Adrenal gland (tissue), 12 donors: Measurements from ENCODE around the gene HES3. TPM values are rescaled to one million over a fixed set of nuclear protein-coding genes. Genes with fewer than 3 reads are reported as not detected.

Experiments
- DNase-seq, 7 donors: peaks; one replicate each; pipeline ENCODE4 v3.0.0-alpha.2; 2019 to 2020
- H3K27ac ChIP-seq, 5 donors: fragments of 200-600 bp; sonication (generic) in 4 of 5; 1 replicate in 3 of 5; 2 replicates in 2 of 5; pipeline versions ENCODE4 v1.5.1 to v1.8.0; 2016 to 2020; ENCODE audit warnings: mild to moderate bottlenecking in 1 of 5
- H3K27me3 ChIP-seq: fragments of 200-600 bp; 2 replicates; pipeline ENCODE4 v1.8.0; 2021
- H3K36me3 ChIP-seq, 2 donors: fragments of 200-600 bp; replicated peaks in 1 of 2; 1 replicate in 1 of 2; 2 replicates in 1 of 2; pipeline versions ENCODE4 v1.5.1 to v1.8.0; 2018 to 2022
- H3K4me1 ChIP-seq, 2 donors: fragments of 200-600 bp; replicated peaks in 1 of 2; 1 replicate in 1 of 2; 2 replicates in 1 of 2; pipeline versions ENCODE4 v1.5.1 to v1.8.0; 2018 to 2021
- H3K4me3 ChIP-seq, 4 donors: fragments of 200-600 bp; sonication (generic) in 3 of 4; one replicate each; pipeline ENCODE4 v1.5.1; 2016 to 2018
- H3K9me3 ChIP-seq, 3 donors: fragments of 200-600 bp; sonication (generic) in 1 of 3; replicated peaks in 1 of 3; 1 replicate in 2 of 3; 2 replicates in 1 of 3; pipeline versions ENCODE4 v1.5.1 to v1.8.0; 2016 to 2021
- CTCF ChIP-seq, 6 experiments: fragments of 450-650 bp in 4 of 6; fragments of 200-600 bp in 2 of 6; sonication (generic) in 1 of 6; IDR thresholded peaks; 1 replicate in 5 of 6; 2 replicates in 1 of 6; pipeline versions ENCODE4 v1.5.1 to v1.8.0; 2016 to 2021; ENCODE audit warnings: antibody characterized with exemption in 6 of 6, mild to moderate bottlenecking in 2 of 6, moderate library complexity in 1 of 6
- POLR2A ChIP-seq, 2 donors: fragments of 450-650 bp; IDR thresholded peaks; one replicate each; pipeline ENCODE4 v1.6.1; 2017; ENCODE audit warnings: antibody characterized with exemption in 2 of 2, mild to moderate bottlenecking in 2 of 2, moderate library complexity in 1 of 2
- WGBS, 4 donors: extraction: QIAGEN DNeasy Blood & Tissue Kit in 2 of 4; methylation state at CpG; one replicate each; pipeline versions ENCODE4 v1.1.5 to v1.1.7; 2013 to 2017; 5-methylcytosine and 5-hydroxymethylcytosine counted together
- intact Hi-C, 2 donors: fragments of 100-400 bp; cut with DNase I; formaldehyde crosslinking; loops; one replicate each; pipeline versions ENCODE4 v1.14.1 to v1.15.0; 2022 to 2023
- polyA plus RNA-seq, 3 donors: library from polyadenylated mRNA; stranded (reverse); fragments of 200-250 nt in 2 of 3; fragments of 350-450 nt in 1 of 3; fragmentation: Illumina TruSeq in 1 of 3; extraction: RNeasy Lipid Tissue Mini Kit (QIAGEN cat#74804) in 1 of 3; gene quantifications; one replicate each; pipeline ENCODE4 v1.2.3, GENCODE V29; 2013 to 2014
- total RNA-seq, 9 donors: library from RNA; depleted of rRNA in 4 of 9; stranded (reverse); fragments of >200 nt in 4 of 9; fragments of 120-200 nt in 1 of 9; fragmentation: NEBNext Ultra II Directional in 1 of 9; extraction: Animal tissue kit (Norgen Biotek cat#: 25700) in 1 of 9; gene quantifications; one replicate each; pipeline versions ENCODE4 v1.1.0 to v1.2.4, GENCODE V29; 2013 to 2023
- donor health status: healthy with polysubstance abuse.
- donor health status: Bipolar disorder and iron deficiency.
- donor health status: DM: yes; HTN: yes; CAD: no.
- donor health status: DM: no; HTN: no; CAD: no.
- donor health status: DM: no; HTN: no; CAD: no.
- donor health status: DM: yes; HTN: yes; CAD: no.

HES3 gene
- total and polyA plus RNA-seq, 12 donors: not detected

GRCh38 chr1:6235296-6235677 is 8.7 kb upstream of the HES3 start:
- 0 to 3% (median 0%) methylated on average over 2 to 30 of the region's 30 CpGs for WGBS, 4 donors
- Histone ChIP-seq H3K36me3 (peaks cover 0 to 34% of the 10 kb centered on the region in 2 donors), H3K4me3 (peak overlapping the region in 3 of 4 donors; percentile 32 to 98 (median 49)), H3K27me3 (peaks cover 4% of the 10 kb centered on the region), H3K4me1 (peaks cover 6 to 23% of the 10 kb centered on the region in 2 donors), H3K27ac (peak overlapping the region in 3 of 5 donors; percentile 55 to 90 (median 57)), H3K9me3 (no peaks in the 10 kb centered on the region)
- DNase-seq: peak in 1 of 7 donors; percentile 63
- intact Hi-C loops: no loop called here
- TF ChIP-seq CTCF (IDR thresholded peaks at IDR 0.05) (no peak), POLR2A (IDR thresholded peaks at IDR 0.05) (no peak)

- H3K27ac ChIP-seq: no peak overlapping the region
- no peak for TF ChIP-seq CTCF (IDR thresholded peaks at IDR 0.05)
- TF ChIP-seq POLR2A (IDR thresholded peaks at IDR 0.05): no peak
- H3K9me3 ChIP-seq: no peaks in the 10 kb centered on the region
- peaks cover 11 to 28% of the 10 kb centered on the region in 2 donors for H3K4me1 ChIP-seq
- 93 to 100% (median 97%) methylated on average over 4 of the region's 4 CpGs for WGBS, 4 donors
- peaks cover 21% of the 10 kb centered on the region for H3K27me3 ChIP-seq
- peaks cover 0 to 16% of the 10 kb centered on the region in 2 donors for H3K36me3 ChIP-seq
- H3K4me3 ChIP-seq: no peak overlapping the region
- intact Hi-C loops: no loop called here
- DNase-seq: no peak
These were observed 6.9 kb upstream of the HES3 start for GRCh38 chr1:6237093-6237492.

DNA sequence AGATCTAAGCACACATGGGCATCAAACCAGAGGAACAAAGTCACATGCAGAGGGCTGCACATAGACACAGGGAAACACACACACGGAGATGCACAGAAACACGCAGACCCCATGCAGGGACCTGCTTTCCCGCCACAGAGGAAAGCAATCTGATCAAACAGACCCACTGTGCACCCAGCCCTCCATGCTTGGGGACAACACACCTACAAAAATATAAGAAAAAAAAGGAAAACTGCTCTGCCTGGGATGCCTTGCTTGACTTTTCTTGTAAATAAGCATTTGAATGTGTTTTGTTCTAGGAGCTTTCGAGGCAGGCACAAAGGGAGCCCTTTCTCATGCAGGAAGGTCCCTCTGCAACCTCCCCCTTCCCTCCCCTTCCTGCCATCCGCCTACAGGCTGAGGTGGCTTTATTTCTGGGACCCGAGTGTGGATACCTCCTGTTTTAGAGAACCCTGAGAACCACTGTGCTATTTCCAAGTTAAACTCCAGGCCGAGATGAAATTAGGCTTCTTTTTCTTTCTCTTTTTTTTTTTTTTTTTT is 4.7 kb upstream of the HES3 start:
- intact Hi-C loops: no loop called here
- WGBS, 4 donors: 41 to 51% (median 46%) methylated on average over 7 of the region's 7 CpGs
- Histone ChIP-seq H3K36me3 (no peaks in the 10 kb centered on the region), H3K4me3 (no peak overlapping the region), H3K27ac (no peak overlapping the region), H3K4me1 (peaks cover 12 to 22% of the 10 kb centered on the region in 2 donors), H3K9me3 (no peaks in the 10 kb centered on the region), H3K27me3 (peaks cover 41% of the 10 kb centered on the region)
- TF ChIP-seq POLR2A (IDR thresholded peaks at IDR 0.05): no peak
- TF ChIP-seq CTCF (IDR thresholded peaks at IDR 0.05): no peak
- DNase-seq: no peak

DNA sequence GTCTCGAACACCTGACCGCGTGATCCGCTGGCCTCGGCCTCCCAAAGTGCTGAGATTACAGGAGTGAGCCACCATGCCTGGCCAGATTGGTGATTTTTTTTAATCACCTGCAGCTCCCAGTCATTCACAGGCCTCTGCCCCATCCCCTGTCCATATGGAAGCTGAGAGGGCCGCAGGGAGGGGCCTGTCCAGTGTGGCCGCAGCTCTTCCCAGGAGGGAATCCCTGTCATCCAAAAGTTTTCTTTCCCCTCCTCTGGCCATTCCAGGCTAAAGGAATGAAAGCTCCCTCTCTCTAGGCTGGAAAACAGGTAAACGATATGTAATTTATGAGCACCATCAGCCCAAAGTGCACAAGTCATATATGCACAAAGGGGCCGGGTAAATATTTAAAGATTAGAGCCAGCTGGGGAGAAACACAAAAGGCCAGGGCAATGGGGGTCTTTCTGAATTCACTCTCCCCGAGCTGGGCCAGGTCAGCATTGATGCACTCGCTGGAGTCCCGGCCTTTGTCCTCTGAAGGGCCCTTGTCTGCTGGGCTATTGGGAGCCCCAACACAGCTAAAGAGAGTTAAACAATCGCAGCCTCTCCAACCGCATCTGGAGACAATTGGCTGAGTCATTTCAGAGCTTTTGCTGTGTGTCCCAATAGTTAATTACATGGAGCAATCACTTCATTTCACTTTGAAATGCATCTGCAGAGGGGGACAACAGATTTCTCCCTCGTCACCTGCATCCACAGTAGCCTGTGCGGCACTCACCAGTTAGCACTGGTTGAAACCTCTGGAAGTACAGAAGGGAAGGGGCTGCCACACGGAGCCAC is 3.8 kb upstream of the HES3 start:
- intact Hi-C loops: loop anchor here (5.0 kb wide), 3 partner anchors 33 to 188 kb away; partner anchors contain the start of gene RNF207 (in 2 of the 2)
- no peaks in the 10 kb centered on the region for H3K36me3 ChIP-seq
- whole genome bisulfite sequencing, 4 donors: 57 to 71% (median 68%) methylated on average over 17 of the region's 17 CpGs
- no peaks in the 10 kb centered on the region for H3K9me3 ChIP-seq
- no peak overlapping the region for H3K27ac ChIP-seq
- H3K4me1 ChIP-seq: peaks cover 7 to 14% of the 10 kb centered on the region in 2 donors
- H3K27me3 ChIP-seq: peaks cover 41% of the 10 kb centered on the region
- TF ChIP-seq CTCF (IDR thresholded peaks at IDR 0.05): no peak
- no peak for TF ChIP-seq POLR2A (IDR thresholded peaks at IDR 0.05)
- DNase-seq: no peak
- H3K4me3 ChIP-seq: no peak overlapping the region
